GM20000 (cell line): Measurements from ENCODE around the gene DPP6.

Source experiments
- DNase-seq: peaks from one replicate; pipeline ENCODE4 v3.0.0; 2012; ENCODE audit warnings: low spot score
- TF ChIP-seq, protein P1 (sequence below): IDR thresholded peaks from 2 replicates; pipeline ENCODE4 v1.5.1; 2012; ENCODE audit warnings: mild to moderate bottlenecking, control low read depth; ENCODE audit errors: extremely low read depth, missing control alignments

The DPP6 gene

DNA sequence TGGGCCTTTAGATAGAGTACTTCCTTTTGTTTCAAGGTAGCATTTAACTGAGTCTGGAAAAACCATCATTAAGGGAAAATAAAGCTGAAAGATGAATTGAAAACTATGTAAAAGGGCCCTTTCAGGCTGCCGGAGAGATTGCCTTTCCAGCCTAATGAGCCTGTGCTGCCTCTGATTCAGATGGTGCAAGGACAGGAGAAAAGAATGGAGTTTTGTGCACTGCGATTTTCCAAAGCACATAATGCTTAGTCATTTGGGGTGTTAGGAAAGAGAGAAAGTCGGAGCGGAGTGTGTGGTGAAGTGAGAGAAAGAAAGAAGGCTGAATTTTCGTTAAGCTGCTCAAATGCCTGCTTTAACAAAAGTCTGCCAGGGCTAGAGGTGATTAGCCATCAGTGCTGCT, 691.0 kb downstream of the DPP6 start:
- TF ChIP-seq, protein P1, sequence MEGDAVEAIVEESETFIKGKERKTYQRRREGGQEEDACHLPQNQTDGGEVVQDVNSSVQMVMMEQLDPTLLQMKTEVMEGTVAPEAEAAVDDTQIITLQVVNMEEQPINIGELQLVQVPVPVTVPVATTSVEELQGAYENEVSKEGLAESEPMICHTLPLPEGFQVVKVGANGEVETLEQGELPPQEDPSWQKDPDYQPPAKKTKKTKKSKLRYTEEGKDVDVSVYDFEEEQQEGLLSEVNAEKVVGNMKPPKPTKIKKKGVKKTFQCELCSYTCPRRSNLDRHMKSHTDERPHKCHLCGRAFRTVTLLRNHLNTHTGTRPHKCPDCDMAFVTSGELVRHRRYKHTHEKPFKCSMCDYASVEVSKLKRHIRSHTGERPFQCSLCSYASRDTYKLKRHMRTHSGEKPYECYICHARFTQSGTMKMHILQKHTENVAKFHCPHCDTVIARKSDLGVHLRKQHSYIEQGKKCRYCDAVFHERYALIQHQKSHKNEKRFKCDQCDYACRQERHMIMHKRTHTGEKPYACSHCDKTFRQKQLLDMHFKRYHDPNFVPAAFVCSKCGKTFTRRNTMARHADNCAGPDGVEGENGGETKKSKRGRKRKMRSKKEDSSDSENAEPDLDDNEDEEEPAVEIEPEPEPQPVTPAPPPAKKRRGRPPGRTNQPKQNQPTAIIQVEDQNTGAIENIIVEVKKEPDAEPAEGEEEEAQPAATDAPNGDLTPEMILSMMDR = no peak
- DNase-seq = no peak

DNA sequence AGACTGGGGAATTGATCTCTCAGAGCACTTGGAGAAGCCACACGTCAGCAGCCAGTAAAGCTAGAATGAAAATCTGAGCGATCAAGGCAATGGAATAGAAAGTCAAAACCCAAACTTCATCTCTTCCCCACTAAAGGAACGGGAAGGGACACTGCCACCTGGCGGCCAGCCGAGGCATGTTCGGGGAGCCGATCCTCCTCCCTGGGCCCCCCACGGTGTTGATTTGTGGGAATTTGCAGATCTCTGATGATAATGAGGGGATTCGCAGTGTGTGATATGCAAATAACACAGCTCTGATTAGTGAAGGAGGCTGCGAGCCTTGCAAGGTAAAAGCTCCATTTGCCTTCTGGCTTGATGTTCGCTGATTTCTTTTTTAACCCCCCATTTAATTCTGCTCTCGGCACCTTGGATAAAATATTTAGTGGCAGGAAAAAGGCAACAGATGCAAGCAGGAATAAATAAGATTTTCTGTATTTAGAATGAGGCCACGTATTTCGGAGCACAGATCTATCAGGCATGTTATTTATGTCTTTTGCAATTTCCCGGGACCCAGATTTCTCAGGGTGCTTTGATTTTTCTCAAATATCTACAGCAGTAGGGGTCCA, 692.2 kb downstream of the DPP6 start:
- TF ChIP-seq, protein P1 = peak; percentile 65
- DNase-seq = peak; percentile 75

DNA sequence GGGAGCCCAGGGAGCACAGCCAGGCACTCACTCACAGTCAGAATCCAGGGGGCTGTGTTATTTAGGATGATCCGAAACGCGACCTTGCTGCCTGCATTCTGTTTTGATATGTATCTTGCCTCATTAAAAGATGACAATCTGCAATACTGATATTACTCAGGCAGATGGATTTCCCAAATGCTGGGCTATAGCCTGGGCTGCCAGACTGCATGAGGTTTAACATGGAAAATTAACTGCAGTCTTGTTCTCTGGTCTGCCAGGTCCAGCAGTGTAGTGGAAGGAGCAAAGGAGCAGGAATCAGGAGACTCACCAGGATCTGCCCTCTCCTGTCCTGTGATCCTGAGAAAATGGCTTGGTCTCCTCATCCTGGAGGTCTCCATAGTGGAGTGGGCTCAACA, 692.7 kb downstream of the DPP6 start:
- DNase-seq = no peak
- TF ChIP-seq, protein P1 = no peak

- TF ChIP-seq, protein P1 = no peak
Observed at GRCh38 chr7:154746571-154747360, 694.6 kb downstream of the DPP6 start.

DNA sequence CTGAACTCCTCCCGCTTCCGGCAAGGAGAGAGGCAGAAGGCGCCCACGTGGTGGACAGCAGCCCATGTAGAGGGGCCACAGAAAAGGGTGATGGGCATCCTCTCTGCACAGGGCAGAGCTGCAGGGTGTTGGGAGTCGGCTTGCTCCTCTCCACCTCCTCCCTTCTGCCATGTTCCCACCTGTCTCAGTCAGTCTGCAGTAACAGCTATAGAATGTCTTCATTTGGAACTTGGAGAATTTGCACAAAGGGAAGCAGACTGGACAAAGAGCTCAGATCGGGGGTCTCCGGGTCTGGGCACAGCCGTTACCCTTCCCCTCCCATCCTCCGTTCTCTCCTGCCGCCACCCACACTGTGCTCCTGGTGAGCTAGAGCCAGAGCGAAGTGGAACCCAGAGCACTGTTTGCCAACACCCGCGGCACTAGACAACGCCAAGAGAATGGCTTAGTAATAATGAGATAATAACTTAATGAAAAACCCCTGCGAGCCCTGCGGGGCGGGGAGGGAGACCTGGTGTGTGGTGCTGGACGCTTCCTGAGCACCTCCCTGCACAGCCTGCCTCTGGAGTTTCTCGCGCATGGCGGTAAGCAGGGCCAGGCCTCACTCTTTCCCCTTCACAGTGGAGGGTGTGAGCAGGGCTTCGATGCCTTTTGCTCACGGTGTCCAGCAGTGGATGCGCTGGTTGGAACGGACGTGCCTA, 696.0 kb downstream of the DPP6 start:
- no peak for DNase-seq
- TF ChIP-seq, protein P1 = no peak

More at GRCh38 chr7:154746571-154747360, 694.6 kb downstream of the DPP6 start:
- DNase-seq = no peak

GRCh38 chr7:154750353-154750801, 698.2 kb downstream of the DPP6 start:
- TF ChIP-seq, protein P1 = no peak
- DNase-seq = no peak

DNA sequence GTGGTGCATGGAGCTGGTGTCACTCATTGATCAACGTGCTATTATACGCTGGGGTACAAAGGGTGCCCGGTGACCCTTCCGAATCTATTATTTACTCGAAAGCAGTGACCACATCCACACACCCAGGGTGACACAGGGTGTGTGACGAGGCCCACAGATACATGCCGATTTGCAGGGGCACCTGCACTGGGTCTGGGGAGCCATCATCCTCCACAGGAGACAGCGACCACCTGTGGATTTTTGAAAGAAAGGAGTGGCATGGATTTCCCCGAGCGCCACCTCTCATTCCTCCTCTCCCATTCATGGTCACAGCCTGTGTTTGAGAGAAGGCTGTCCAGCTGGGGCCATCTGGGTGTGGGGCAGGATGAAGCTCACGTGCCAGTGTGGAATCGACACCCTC, 701.0 kb downstream of the DPP6 start:
- no peak for DNase-seq
- TF ChIP-seq, protein P1 = no peak
